ENCODE data around the gene LRP8.

The LRP8 gene

DNA sequence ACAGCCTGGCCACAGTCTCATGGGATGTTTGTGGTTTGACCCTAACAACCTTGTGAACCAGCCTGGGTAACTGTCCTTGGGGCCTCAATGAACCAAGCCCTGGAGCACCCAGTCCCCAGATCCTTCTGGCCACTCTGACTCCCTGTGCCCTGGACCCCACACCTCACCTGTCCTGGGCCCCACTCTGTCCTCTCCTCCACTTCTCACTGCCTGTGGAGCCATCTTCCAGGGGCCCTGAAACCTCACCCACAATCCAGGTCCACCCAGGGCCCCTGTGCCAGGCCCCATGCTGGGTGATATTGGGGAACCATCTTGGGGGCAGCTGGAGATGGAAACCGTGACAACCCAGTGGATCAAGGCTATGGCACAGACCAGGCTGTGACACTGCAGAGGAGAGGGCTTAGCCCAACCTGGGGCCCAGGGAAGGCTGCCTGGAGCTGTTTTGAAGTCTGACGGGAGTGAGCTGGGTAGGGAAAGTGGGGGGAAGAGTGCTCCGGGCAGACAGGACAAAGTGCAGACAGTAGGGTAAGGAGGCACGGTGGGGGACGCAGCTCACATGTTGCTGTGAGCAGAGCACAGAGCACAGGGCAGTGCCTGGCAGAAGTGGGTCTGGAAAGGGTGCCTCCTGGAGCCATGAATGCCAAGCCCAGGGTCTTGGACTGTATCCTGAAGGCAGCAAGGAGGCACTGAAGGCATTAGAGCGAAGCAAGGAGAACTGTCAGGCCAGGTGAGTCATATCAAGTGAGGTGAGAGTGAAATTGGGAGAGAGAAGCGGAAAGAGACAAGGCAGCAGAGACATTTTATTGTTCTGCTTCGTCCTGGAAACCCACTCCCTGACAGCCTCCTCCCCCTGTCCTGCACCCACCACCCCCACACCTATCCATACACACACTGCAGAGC, 12.1 kb upstream of the LRP8 start:
- Histone ChIP-seq H3K36me3 (ENCODE audit: control insufficient read depth, insufficient read depth, low read length) (no peaks in the 10 kb centered on the region), H3K27me3 (replicated peaks; ENCODE audit: control insufficient read depth, insufficient read depth, low read length, poor library complexity, severe bottlenecking) (no peaks in the 10 kb centered on the region)

DNA sequence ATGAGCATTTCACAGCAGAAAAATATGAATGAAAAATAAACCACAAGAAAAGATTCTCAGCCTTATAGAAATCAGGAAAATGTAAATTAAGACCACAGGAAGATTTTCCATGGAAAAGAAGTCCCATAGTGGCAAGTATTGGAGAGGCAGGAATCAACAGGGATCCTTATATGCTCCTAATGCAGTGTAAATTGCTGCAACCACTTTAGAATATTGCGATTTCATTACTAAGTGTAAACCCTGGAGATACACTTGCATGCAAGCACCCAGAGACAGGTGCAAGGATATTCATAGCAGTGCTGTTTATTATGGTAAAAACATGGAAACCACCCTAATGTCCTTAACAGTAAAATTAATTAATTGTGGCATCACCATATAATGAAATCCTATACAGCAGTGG, 10.6 kb upstream of the LRP8 start:
- Histone ChIP-seq H3K27me3 (replicated peaks; ENCODE audit: control insufficient read depth, insufficient read depth, low read length, poor library complexity, severe bottlenecking) (no peaks in the 10 kb centered on the region), H3K4me3 (ENCODE audit: insufficient read depth, low read depth, low read length, poor library complexity, severe bottlenecking) (no peak overlapping the region), H3K36me3 (ENCODE audit: control insufficient read depth, insufficient read depth, low read length) (no peaks in the 10 kb centered on the region), H3K9me3 (ENCODE audit: control insufficient read depth, low read length) (no peaks in the 10 kb centered on the region), H3K4me1 (ENCODE audit: control insufficient read depth, insufficient read depth, low read length, poor library complexity, severe bottlenecking) (peaks cover 3% of the 10 kb centered on the region), H3K27ac (ENCODE audit: insufficient read depth, low read length, poor library complexity, severe bottlenecking) (no peak overlapping the region)
- no peak for DNase-seq

More for the DNA sequence above, 12.1 kb upstream of the LRP8 start:
- no peak overlapping the region for H3K4me3 ChIP-seq (ENCODE audit: insufficient read depth, low read depth, low read length, poor library complexity, severe bottlenecking)
- no peak for DNase-seq
- no peaks in the 10 kb centered on the region for H3K9me3 ChIP-seq (ENCODE audit: control insufficient read depth, low read length)
- H3K27ac ChIP-seq (ENCODE audit: insufficient read depth, low read length, poor library complexity, severe bottlenecking) = no peak overlapping the region
- no peaks in the 10 kb centered on the region for H3K4me1 ChIP-seq (ENCODE audit: control insufficient read depth, insufficient read depth, low read length, poor library complexity, severe bottlenecking)

DNA sequence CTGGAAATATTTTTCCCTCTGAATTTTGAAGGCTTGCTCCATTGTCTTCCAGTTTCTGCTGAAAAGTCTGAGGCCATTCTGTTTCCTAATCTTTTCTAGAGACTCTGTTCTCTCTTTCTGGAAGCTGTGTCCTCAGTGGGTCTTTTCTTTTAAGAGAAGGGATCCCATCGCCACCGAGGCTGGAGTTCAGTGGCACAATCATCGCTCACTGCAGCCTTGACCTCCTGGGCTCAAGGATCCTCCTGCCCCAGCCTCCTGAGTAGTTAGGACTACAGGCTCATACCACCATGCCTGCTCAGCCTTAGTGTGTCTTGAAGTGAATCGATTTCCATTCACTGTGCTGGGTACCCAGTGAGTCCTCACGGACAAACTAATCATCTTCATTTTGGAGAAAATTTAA, 9.6 kb upstream of the LRP8 start:
- Histone ChIP-seq H3K36me3 (ENCODE audit: control insufficient read depth, insufficient read depth, low read length) (no peaks in the 10 kb centered on the region), H3K9me3 (ENCODE audit: control insufficient read depth, low read length) (no peaks in the 10 kb centered on the region), H3K4me3 (ENCODE audit: insufficient read depth, low read depth, low read length, poor library complexity, severe bottlenecking) (no peak overlapping the region), H3K27ac (ENCODE audit: insufficient read depth, low read length, poor library complexity, severe bottlenecking) (no peak overlapping the region), H3K4me1 (ENCODE audit: control insufficient read depth, insufficient read depth, low read length, poor library complexity, severe bottlenecking) (peaks cover 3% of the 10 kb centered on the region), H3K27me3 (replicated peaks; ENCODE audit: control insufficient read depth, insufficient read depth, low read length, poor library complexity, severe bottlenecking) (no peaks in the 10 kb centered on the region)
- no peak for DNase-seq

DNA sequence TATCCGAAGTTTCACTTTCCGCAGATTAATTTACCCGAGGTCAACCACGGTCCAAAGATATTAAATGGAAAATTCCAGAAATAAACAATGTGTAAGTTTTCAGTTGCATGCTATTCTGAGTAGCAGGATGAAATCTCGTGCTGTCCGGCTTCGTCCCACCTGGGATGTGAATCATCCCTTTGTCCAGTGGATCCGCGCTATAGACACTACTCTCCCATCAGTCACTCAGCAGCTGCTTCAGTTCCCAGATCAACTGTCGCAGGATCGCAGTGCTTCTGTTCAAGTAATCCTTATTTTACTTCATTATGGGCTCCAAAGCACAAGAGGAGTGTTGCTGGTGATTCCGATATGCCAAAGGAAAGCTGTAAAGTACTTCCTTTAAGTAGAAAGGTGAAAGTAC, 8.3 kb upstream of the LRP8 start:
- no peak overlapping the region for H3K27ac ChIP-seq (ENCODE audit: insufficient read depth, low read length, poor library complexity, severe bottlenecking)

DNA sequence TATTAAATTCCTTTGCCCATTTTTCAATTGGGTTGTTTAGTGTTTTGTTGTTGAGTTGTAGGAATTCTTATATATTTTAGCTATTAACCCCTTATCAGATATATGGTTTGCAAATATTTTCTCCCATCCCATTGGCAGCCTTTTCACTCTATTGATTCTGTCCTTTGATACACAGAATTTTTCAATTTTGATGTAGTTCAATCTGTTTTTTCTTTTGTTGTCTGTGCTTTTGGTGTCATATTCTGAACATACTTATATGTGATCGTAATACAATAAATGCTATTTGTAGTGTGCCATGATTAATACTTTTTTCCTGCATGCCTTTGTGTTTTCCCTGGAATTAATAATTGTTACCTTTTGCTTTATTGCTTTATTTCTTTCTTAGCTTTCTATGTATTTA, 7.8 kb upstream of the LRP8 start:
- H3K27ac ChIP-seq (ENCODE audit: insufficient read depth, low read length, poor library complexity, severe bottlenecking) = no peak overlapping the region
- no peak overlapping the region for H3K4me3 ChIP-seq (ENCODE audit: insufficient read depth, low read depth, low read length, poor library complexity, severe bottlenecking)
- no peaks in the 10 kb centered on the region for H3K9me3 ChIP-seq (ENCODE audit: control insufficient read depth, low read length)
- no peaks in the 10 kb centered on the region for H3K36me3 ChIP-seq (ENCODE audit: control insufficient read depth, insufficient read depth, low read length)
- no peak for DNase-seq
- no peaks in the 10 kb centered on the region for H3K27me3 ChIP-seq (replicated peaks; ENCODE audit: control insufficient read depth, insufficient read depth, low read length, poor library complexity, severe bottlenecking)
- peaks cover 3% of the 10 kb centered on the region for H3K4me1 ChIP-seq (ENCODE audit: control insufficient read depth, insufficient read depth, low read length, poor library complexity, severe bottlenecking)

More for the DNA sequence above, 8.3 kb upstream of the LRP8 start:
- no peak overlapping the region for H3K4me3 ChIP-seq (ENCODE audit: insufficient read depth, low read depth, low read length, poor library complexity, severe bottlenecking)
- DNase-seq = no peak
- no peaks in the 10 kb centered on the region for H3K27me3 ChIP-seq (replicated peaks; ENCODE audit: control insufficient read depth, insufficient read depth, low read length, poor library complexity, severe bottlenecking)
- H3K36me3 ChIP-seq (ENCODE audit: control insufficient read depth, insufficient read depth, low read length) = no peaks in the 10 kb centered on the region
- H3K9me3 ChIP-seq (ENCODE audit: control insufficient read depth, low read length) = no peaks in the 10 kb centered on the region
- H3K4me1 ChIP-seq (ENCODE audit: control insufficient read depth, insufficient read depth, low read length, poor library complexity, severe bottlenecking) = peaks cover 3% of the 10 kb centered on the region

DNA sequence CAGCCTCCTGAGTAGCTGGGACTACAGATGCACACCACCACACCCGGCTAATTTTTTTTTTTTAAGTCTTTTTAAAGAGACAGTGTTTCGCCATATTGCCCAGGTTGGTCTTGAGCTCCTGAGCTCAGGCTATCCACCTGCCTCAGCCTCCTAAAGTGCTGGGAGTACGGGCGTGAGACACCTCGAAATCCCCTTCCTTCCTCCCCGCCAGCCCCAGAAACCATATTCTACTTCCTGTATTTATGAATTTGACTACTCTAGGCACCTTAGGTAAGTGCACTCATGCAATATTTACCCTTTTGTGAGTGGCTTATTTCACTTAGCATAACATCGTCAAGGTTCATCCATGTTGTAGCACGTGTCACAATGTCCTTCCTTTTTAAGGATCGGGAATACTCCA, 6.9 kb upstream of the LRP8 start:
- no peak for DNase-seq
- Histone ChIP-seq H3K36me3 (ENCODE audit: control insufficient read depth, insufficient read depth, low read length) (no peaks in the 10 kb centered on the region), H3K4me1 (ENCODE audit: control insufficient read depth, insufficient read depth, low read length, poor library complexity, severe bottlenecking) (peaks cover 3% of the 10 kb centered on the region), H3K27me3 (replicated peaks; ENCODE audit: control insufficient read depth, insufficient read depth, low read length, poor library complexity, severe bottlenecking) (no peaks in the 10 kb centered on the region), H3K27ac (ENCODE audit: insufficient read depth, low read length, poor library complexity, severe bottlenecking) (no peak overlapping the region), H3K4me3 (ENCODE audit: insufficient read depth, low read depth, low read length, poor library complexity, severe bottlenecking) (no peak overlapping the region), H3K9me3 (ENCODE audit: control insufficient read depth, low read length) (no peaks in the 10 kb centered on the region)

DNA sequence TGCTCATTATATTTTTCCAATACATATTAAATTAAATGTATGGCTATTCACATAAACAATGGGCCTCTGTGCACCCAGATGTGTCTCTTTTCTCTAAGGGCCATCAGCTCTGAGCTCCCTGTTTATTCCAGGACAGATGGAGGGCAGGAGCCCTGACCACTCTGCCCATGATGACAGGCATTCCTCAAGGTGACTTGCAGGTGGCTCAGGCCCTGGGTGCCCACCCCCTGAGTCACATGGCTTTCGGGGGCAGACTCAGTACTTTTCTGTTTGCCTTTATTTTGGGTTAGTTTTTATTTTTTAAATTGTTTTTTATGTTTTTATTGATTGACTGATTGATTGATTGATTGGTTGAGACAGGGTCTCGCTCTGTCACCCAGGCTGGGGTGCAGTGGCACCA, 6.4 kb upstream of the LRP8 start:
- no peak for DNase-seq
- peaks cover 3% of the 10 kb centered on the region for H3K4me1 ChIP-seq (ENCODE audit: control insufficient read depth, insufficient read depth, low read length, poor library complexity, severe bottlenecking)
- H3K36me3 ChIP-seq (ENCODE audit: control insufficient read depth, insufficient read depth, low read length) = no peaks in the 10 kb centered on the region
- no peaks in the 10 kb centered on the region for H3K27me3 ChIP-seq (replicated peaks; ENCODE audit: control insufficient read depth, insufficient read depth, low read length, poor library complexity, severe bottlenecking)
- no peak overlapping the region for H3K27ac ChIP-seq (ENCODE audit: insufficient read depth, low read length, poor library complexity, severe bottlenecking)
- H3K9me3 ChIP-seq (ENCODE audit: control insufficient read depth, low read length) = no peaks in the 10 kb centered on the region
- no peak overlapping the region for H3K4me3 ChIP-seq (ENCODE audit: insufficient read depth, low read depth, low read length, poor library complexity, severe bottlenecking)

DNA sequence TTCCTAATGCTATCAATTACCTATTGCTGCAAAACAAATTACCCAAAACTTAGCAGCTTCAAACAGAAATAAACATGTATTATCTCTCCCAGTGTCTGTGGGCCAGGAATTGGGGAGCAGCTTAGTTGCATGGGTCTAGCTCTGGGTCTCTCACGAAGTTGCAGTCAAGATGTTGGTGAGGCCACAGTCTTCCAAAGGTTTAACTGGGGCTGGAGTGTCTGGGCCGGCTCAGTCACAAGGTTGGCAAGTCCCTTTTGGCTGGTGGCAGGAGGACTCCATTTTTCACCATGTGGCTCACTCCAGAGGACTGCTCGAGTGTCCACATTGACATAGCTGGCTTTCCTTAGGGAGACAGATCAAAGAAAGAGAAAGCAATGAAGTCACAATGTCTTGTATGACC, 5.0 kb upstream of the LRP8 start:
- Histone ChIP-seq H3K9me3 (ENCODE audit: control insufficient read depth, low read length) (no peaks in the 10 kb centered on the region), H3K4me3 (ENCODE audit: insufficient read depth, low read depth, low read length, poor library complexity, severe bottlenecking) (no peak overlapping the region), H3K27me3 (replicated peaks; ENCODE audit: control insufficient read depth, insufficient read depth, low read length, poor library complexity, severe bottlenecking) (no peaks in the 10 kb centered on the region), H3K27ac (ENCODE audit: insufficient read depth, low read length, poor library complexity, severe bottlenecking) (no peak overlapping the region), H3K4me1 (ENCODE audit: control insufficient read depth, insufficient read depth, low read length, poor library complexity, severe bottlenecking) (peaks cover 6% of the 10 kb centered on the region), H3K36me3 (ENCODE audit: control insufficient read depth, insufficient read depth, low read length) (no peaks in the 10 kb centered on the region)
- DNase-seq = no peak

DNA sequence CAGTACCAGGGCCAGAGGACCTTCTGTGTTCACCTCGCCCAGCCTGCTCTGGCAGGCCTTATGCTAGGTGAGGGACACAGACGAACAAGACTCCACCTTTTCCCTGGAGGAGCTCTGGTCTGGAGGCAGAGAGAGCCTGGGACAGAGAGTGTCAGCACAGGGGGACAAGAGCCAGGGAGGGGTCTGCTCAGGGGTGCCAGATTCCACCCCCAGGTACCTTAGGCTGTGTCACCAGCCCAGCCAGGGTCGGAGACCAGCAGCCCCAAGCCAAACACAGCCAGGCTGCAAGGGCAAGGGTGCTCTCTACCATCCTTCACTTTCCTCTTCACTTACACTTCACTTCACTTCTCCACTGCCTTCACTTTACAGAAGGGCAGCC, 4.3 kb upstream of the LRP8 start:
- H3K9me3 ChIP-seq (ENCODE audit: control insufficient read depth, low read length) = no peaks in the 10 kb centered on the region
- no peak for DNase-seq
- H3K27me3 ChIP-seq (replicated peaks; ENCODE audit: control insufficient read depth, insufficient read depth, low read length, poor library complexity, severe bottlenecking) = no peaks in the 10 kb centered on the region
- H3K27ac ChIP-seq (ENCODE audit: insufficient read depth, low read length, poor library complexity, severe bottlenecking) = no peak overlapping the region
- H3K36me3 ChIP-seq (ENCODE audit: control insufficient read depth, insufficient read depth, low read length) = no peaks in the 10 kb centered on the region
- H3K4me3 ChIP-seq (ENCODE audit: insufficient read depth, low read depth, low read length, poor library complexity, severe bottlenecking) = no peak overlapping the region
- peaks cover 6% of the 10 kb centered on the region for H3K4me1 ChIP-seq (ENCODE audit: control insufficient read depth, insufficient read depth, low read length, poor library complexity, severe bottlenecking)

DNA sequence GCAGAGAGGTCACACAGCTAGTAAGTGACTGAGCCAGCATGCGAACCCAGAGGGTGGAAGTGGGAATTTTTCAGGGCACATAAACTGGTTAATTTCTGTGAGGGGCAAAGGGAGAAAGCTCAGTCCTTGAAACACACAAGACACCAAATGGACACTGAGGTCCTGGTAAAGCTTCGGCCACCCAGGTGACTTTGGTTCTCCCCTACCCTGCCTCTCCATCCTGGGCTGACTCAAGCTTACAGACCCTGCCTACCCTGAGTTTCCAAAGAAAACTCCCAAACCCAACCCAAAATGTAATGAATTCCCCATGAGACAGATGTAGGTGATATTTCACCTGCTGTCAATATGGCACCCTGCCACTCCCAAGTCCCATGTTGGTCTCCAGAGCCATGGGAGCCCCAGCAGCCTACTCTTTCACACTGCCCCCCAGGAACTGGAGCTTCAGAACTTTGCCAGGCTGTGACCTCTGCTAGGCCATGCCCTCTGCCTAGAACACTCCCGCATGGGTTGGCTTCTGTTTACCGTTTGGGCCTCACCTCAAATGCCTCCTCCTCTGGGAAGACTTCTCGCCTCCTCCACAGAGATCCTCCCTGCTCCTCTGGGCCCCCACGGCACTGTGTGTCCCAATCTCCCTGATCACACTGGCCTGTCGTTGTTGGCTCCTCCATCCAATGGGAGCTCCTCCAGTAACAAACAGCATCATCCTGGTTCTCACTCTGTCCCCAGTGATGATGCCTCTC, 3.7 kb upstream of the LRP8 start:
- H3K27me3 ChIP-seq (replicated peaks; ENCODE audit: control insufficient read depth, insufficient read depth, low read length, poor library complexity, severe bottlenecking) = no peaks in the 10 kb centered on the region
- no peak overlapping the region for H3K4me3 ChIP-seq (ENCODE audit: insufficient read depth, low read depth, low read length, poor library complexity, severe bottlenecking)
- no peaks in the 10 kb centered on the region for H3K9me3 ChIP-seq (ENCODE audit: control insufficient read depth, low read length)
- no peaks in the 10 kb centered on the region for H3K36me3 ChIP-seq (ENCODE audit: control insufficient read depth, insufficient read depth, low read length)
- H3K27ac ChIP-seq (ENCODE audit: insufficient read depth, low read length, poor library complexity, severe bottlenecking) = no peak overlapping the region
- peaks cover 11% of the 10 kb centered on the region for H3K4me1 ChIP-seq (ENCODE audit: control insufficient read depth, insufficient read depth, low read length, poor library complexity, severe bottlenecking)
- no peak for DNase-seq

Data from effector memory CD4-positive, alpha-beta T cell (primary cell).